Hepatocyte (in vitro differentiated cells): Measurements from ENCODE around the gene IP6K3. TPM values are rescaled to one million over a fixed set of nuclear protein-coding genes. Genes with fewer than 3 reads are reported as not detected.

Experiments
- DNase-seq: peaks from one replicate; pipeline ENCODE4 v3.0.0-alpha.2; 2016; ENCODE audit warnings: low spot score
- H2AFZ ChIP-seq: fragments of 200-600 bp; sonication (generic); 2 replicates; pipeline ENCODE4 v1.6.0; 2016; ENCODE audit warnings: antibody characterized with exemption, mild to moderate bottlenecking
- H3K27ac ChIP-seq: fragments of 200-600 bp; sonication (generic); 2 replicates; pipeline ENCODE4 v1.5.1; 2016; ENCODE audit warnings: mild to moderate bottlenecking
- H3K27me3 ChIP-seq: fragments of 200-600 bp; sonication (generic); 2 replicates; pipeline ENCODE4 v1.6.1; 2016
- H3K36me3 ChIP-seq: fragments of 200-600 bp; sonication (generic); replicated peaks from 2 replicates; pipeline ENCODE4 v1.5.1; 2016; ENCODE audit warnings: low read depth; ENCODE audit not compliant: insufficient read depth
- H3K4me1 ChIP-seq: fragments of 200-600 bp; sonication (generic); 2 replicates; pipeline ENCODE4 v1.5.1; 2016; ENCODE audit warnings: mild to moderate bottlenecking, moderate library complexity; ENCODE audit not compliant: insufficient read depth
- H3K4me2 ChIP-seq: fragments of 200-600 bp; sonication (generic); 2 replicates; pipeline ENCODE4 v1.6.0; 2016
- H3K4me3 ChIP-seq: fragments of 200-600 bp; sonication (generic); 2 replicates; pipeline ENCODE4 v1.5.1; 2016; ENCODE audit warnings: mild to moderate bottlenecking
- H3K79me2 ChIP-seq: fragments of 200-600 bp; sonication (generic); 2 replicates; pipeline ENCODE4 v1.6.0; 2017; ENCODE audit warnings: mild to moderate bottlenecking
- H3K9me2 ChIP-seq: fragments of 200-600 bp; sonication (generic); replicated peaks from 2 replicates; pipeline ENCODE4 v1.6.0; 2017; ENCODE audit warnings: mild to moderate bottlenecking; ENCODE audit not compliant: insufficient read depth
- H3K9me3 ChIP-seq: fragments of 200-600 bp; sonication (generic); 2 replicates; pipeline ENCODE4 v1.5.1; 2016; ENCODE audit warnings: low read depth, mild to moderate bottlenecking
- H4K20me1 ChIP-seq: fragments of 200-600 bp; sonication (generic); 2 replicates; pipeline ENCODE4 v1.6.0; 2016; ENCODE audit warnings: mild to moderate bottlenecking; ENCODE audit not compliant: insufficient read depth, poor library complexity, severe bottlenecking
- CTCF ChIP-seq: fragments of 200-600 bp; sonication (generic); IDR thresholded peaks from 2 replicates; pipeline ENCODE4 v1.5.1; 2016; ENCODE audit warnings: antibody characterized with exemption, mild to moderate bottlenecking; ENCODE audit not compliant: poor library complexity
- EZH2 ChIP-seq: fragments of 200-600 bp; sonication (generic); IDR thresholded peaks from 2 replicates; pipeline ENCODE4 v1.6.1; 2016; ENCODE audit warnings: antibody characterized with exemption, mild to moderate bottlenecking, borderline replicate concordance
- EZH2phosphoT487 ChIP-seq: fragments of 200-600 bp; sonication (generic); IDR thresholded peaks from one replicate; pipeline ENCODE4 v1.6.1; 2018; ENCODE audit warnings: antibody characterized with exemption, mild to moderate bottlenecking, low read depth, moderate library complexity; ENCODE audit not compliant: unreplicated experiment, severe bottlenecking
- WGBS: methylation state at CpG from one replicate; pipeline ENCODE4 v1.1.6; 2016; ENCODE audit warnings: low lambda C conversion rate; ENCODE audit errors: missing lambda C conversion rate; 5-methylcytosine and 5-hydroxymethylcytosine counted together
- microRNA counts: library from miRNA; unstranded; fragments of <30 nt; microRNA quantifications from one replicate; lab custom pipeline; 2017
- microRNA-seq: library from miRNA; unstranded; fragments of <30 nt; microRNA quantifications from one replicate; pipeline ENCODE4, GENCODE V29; 2017
- polyA plus RNA-seq: library from polyadenylated mRNA; unstranded; fragments of >200 nt; fragmentation: Nextera tagmentation; extraction: Ambion mirVana; gene quantifications from 2 replicates; pipeline ENCODE4 v1.2.1, GENCODE V29; 2016
- small RNA-seq: library from RNA; depleted of rRNA; stranded (forward); fragments of <200 nt; gene quantifications from one replicate; pipeline ENCODE3, GENCODE V24; 2014
- total RNA-seq: library from RNA; depleted of rRNA; stranded (reverse); fragments of >200 nt; gene quantifications from 2 replicates; pipeline ENCODE4 v1.2.3, GENCODE V29; 2014

IP6K3 gene
- total and polyA plus RNA-seq, 2 experiments from 2014 or later = 9.5 to 25.3 TPM

- Histone ChIP-seq H2AFZ (no peak overlapping the region), H4K20me1 (no peaks in the 10 kb centered on the region), H3K9me2 (no peaks in the 10 kb centered on the region), H3K9me3 (no peaks in the 10 kb centered on the region), H3K27me3 (no peaks in the 10 kb centered on the region), H3K79me2 (no peaks in the 10 kb centered on the region), H3K4me1 (no peaks in the 10 kb centered on the region), H3K4me3 (no peak overlapping the region), H3K4me2 (no peak overlapping the region), H3K27ac (no peak overlapping the region), H3K36me3 (no peaks in the 10 kb centered on the region)
- 100% methylated on average over 3 of the region's 3 CpGs for WGBS
- TF ChIP-seq EZH2phosphoT487 = no peak
- no peak for TF ChIP-seq EZH2
- TF ChIP-seq CTCF = no peak
- DNase-seq = no peak
Observed at GRCh38 chr6:33671744-33672072, 75.0 kb downstream of the IP6K3 start.

MicroRNAs within 50 kb of the gene (microRNA counts, 767-probe panel; counts per million panel counts)
- not detected for microRNA hsa-miR-3934 (lab: Ali Mortazavi, UCI)

Small RNA genes within 50 kb of the gene (microRNA-seq; reads per million reads assigned to microRNA genes)
- 8.9 reads per million, percentile 22 among the genes with 10 or more reads in this experiment for gene MIR3934

Small RNA genes within 50 kb of the gene (small RNA-seq; reads per million reads assigned to genes)
- not detected for gene MIR3934

Other genes starting within 250 kb of the IP6K3 start
- 18.6 and 24.0 TPM in 2 replicates for gene BAK1, start 166.6 kb downstream of the IP6K3 start, total RNA-seq
- 23.6 and 33.1 TPM in 2 replicates for gene BAK1, start 166.6 kb downstream of the IP6K3 start, polyA plus RNA-seq
- gene ITPR3, start 125.6 kb downstream of the IP6K3 start, total RNA-seq = 27.3 and 39.6 TPM in 2 replicates
- gene ITPR3, start 125.6 kb downstream of the IP6K3 start, polyA plus RNA-seq = 14.8 and 16.5 TPM in 2 replicates
- gene UQCC2, start 35.2 kb downstream of the IP6K3 start, total RNA-seq = 33.0 and 44.7 TPM in 2 replicates
- 147 and 151 TPM in 2 replicates for gene UQCC2, start 35.2 kb downstream of the IP6K3 start, polyA plus RNA-seq
- 38.1 and 41.5 TPM in 2 replicates for gene LEMD2, start 42.2 kb upstream of the IP6K3 start, total RNA-seq
- gene LEMD2, start 42.2 kb upstream of the IP6K3 start, polyA plus RNA-seq = 66.3 and 68.2 TPM in 2 replicates
- 2.3 and 6.7 TPM in 2 replicates for gene MLN, start 57.1 kb upstream of the IP6K3 start, total RNA-seq
- gene MLN, start 57.1 kb upstream of the IP6K3 start, polyA plus RNA-seq = 0.86 and 1.1 TPM in 2 replicates